Effector memory CD4-positive, alpha-beta T cell (primary cell): ENCODE data around the gene SLC7A8.

Source experiments
- DNase-seq, 3 donors: peaks; one replicate each; pipeline ENCODE4 v3.0.0-alpha.2; 2020
- H3K27ac ChIP-seq: 2 replicates; pipeline ENCODE4 v1.7.0; 2013; ENCODE audit warnings: mild to moderate bottlenecking, low read length, moderate library complexity; ENCODE audit not compliant: insufficient read depth, poor library complexity, severe bottlenecking
- H3K27me3 ChIP-seq: replicated peaks from 2 replicates; pipeline ENCODE4 v1.7.0; 2013; ENCODE audit warnings: mild to moderate bottlenecking, low read length; ENCODE audit not compliant: insufficient read depth, control insufficient read depth, poor library complexity, severe bottlenecking
- H3K36me3 ChIP-seq: 2 replicates; pipeline ENCODE4 v1.7.0; 2013; ENCODE audit warnings: mild to moderate bottlenecking, low read length, moderate library complexity; ENCODE audit not compliant: control insufficient read depth, insufficient read depth
- H3K4me1 ChIP-seq: 2 replicates; pipeline ENCODE4 v1.7.0; 2013; ENCODE audit warnings: low read length, mild to moderate bottlenecking; ENCODE audit not compliant: control insufficient read depth, insufficient read depth, poor library complexity, severe bottlenecking
- H3K4me3 ChIP-seq: 2 replicates; pipeline ENCODE4 v1.7.0; 2013; ENCODE audit warnings: low read length, low read depth, mild to moderate bottlenecking; ENCODE audit not compliant: insufficient read depth, poor library complexity, severe bottlenecking
- H3K9me3 ChIP-seq: 2 replicates; pipeline ENCODE4 v1.7.0; 2013; ENCODE audit warnings: mild to moderate bottlenecking, low read length, moderate library complexity; ENCODE audit not compliant: control insufficient read depth

The SLC7A8 gene

GRCh38 chr14:23172574-23172973 is 10.9 kb downstream of the SLC7A8 start:
- Histone ChIP-seq H3K4me3 (no peak overlapping the region), H3K27me3 (no peaks in the 10 kb centered on the region), H3K9me3 (no peaks in the 10 kb centered on the region), H3K27ac (no peak overlapping the region), H3K4me1 (no peaks in the 10 kb centered on the region), H3K36me3 (no peaks in the 10 kb centered on the region)
- no peak for DNase-seq

DNA sequence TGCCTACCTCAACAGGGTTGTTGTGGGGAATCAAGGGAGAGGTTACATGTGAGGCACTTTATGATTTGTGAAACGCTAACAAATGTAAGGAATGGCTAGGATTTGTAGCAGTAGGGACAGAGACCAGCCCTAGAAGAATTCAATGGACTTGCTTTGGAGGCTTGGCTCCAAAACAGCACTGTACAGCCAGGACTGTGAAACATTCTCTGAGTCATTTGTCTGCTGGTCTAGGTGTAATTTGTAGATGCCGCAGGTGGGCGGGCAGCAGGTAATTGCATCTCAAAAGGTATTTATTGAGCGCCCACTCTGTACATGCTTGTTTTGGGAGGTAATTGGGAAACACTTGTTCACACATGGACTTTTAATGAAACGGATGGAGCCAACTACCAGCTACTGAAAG is 11.4 kb downstream of the SLC7A8 start:
- Histone ChIP-seq H3K4me1 (no peaks in the 10 kb centered on the region), H3K9me3 (no peaks in the 10 kb centered on the region), H3K4me3 (no peak overlapping the region), H3K36me3 (no peaks in the 10 kb centered on the region), H3K27ac (no peak overlapping the region), H3K27me3 (no peaks in the 10 kb centered on the region)
- no peak for DNase-seq

DNA sequence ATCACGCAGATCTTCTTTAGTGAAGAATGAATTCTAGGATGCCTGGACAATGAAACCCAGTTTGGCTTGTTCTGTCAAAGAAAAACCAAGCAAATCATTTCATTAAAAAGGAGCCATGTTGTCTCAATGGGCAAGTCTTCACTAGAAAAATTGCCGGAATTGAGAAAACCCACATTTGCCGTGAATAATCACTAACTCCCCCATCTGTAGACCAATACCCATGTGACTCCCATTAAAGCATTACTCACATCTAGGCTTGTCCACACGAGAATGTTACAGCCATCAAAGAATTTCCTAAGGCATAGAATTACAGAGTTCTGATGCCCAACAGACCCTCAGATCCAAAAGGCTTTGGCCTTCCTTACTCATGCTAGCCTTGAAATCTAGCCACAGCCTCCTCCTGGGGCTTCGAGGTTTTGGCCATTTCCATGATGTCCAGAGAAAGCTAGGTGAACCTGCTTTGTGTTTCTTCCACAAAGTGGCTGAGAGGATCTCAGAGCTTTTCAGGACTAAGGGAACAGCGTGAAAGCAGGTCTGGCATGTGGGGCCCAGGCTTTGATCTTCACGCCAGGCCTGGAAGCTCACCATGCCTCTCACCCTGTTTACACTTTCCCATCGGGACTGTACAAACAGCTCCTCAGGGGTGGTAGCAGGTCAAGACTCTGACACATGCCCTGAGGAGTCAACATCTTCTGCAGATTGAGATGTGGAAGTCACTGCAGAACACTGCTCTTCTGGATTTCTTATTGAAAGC is 12.1 kb downstream of the SLC7A8 start:
- Histone ChIP-seq H3K4me3 (no peak overlapping the region), H3K36me3 (no peaks in the 10 kb centered on the region), H3K27ac (no peak overlapping the region), H3K9me3 (no peaks in the 10 kb centered on the region), H3K4me1 (no peaks in the 10 kb centered on the region), H3K27me3 (no peaks in the 10 kb centered on the region)
- DNase-seq: no peak

DNA sequence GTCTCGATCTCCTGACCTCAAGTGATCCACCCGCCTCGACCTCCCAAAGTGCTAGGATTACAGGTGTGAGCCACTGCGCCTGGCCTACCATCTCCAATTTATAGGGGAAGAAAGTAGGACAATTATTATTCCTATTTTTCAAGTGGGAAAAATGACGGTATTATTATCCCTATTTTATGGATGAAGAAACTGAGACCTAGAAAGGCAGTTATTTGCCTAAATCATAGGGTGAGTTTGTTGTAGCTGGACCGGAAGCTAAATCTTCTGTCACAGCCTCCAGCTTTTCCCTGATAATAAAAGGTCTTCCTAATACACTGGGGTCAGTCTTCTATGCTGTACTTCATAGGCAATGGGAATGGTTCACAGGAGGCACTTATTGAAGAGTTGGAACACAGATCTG is 13.8 kb downstream of the SLC7A8 start:
- no peak for DNase-seq
- no peak overlapping the region for H3K27ac ChIP-seq
- H3K36me3 ChIP-seq: no peaks in the 10 kb centered on the region
- H3K4me1 ChIP-seq: no peaks in the 10 kb centered on the region
- no peak overlapping the region for H3K4me3 ChIP-seq
- no peaks in the 10 kb centered on the region for H3K9me3 ChIP-seq
- H3K27me3 ChIP-seq: no peaks in the 10 kb centered on the region

GRCh38 chr14:23168246-23168645 is 15.2 kb downstream of the SLC7A8 start:
- Histone ChIP-seq H3K4me1 (no peaks in the 10 kb centered on the region), H3K27me3 (no peaks in the 10 kb centered on the region), H3K27ac (no peak overlapping the region), H3K9me3 (no peaks in the 10 kb centered on the region), H3K36me3 (no peaks in the 10 kb centered on the region), H3K4me3 (no peak overlapping the region)
- no peak for DNase-seq

GRCh38 chr14:23167116-23167847 is 16.2 kb downstream of the SLC7A8 start:
- DNase-seq: no peak
- Histone ChIP-seq H3K4me3 (no peak overlapping the region), H3K27ac (no peak overlapping the region), H3K36me3 (no peaks in the 10 kb centered on the region), H3K9me3 (no peaks in the 10 kb centered on the region), H3K4me1 (no peaks in the 10 kb centered on the region), H3K27me3 (no peaks in the 10 kb centered on the region)

DNA sequence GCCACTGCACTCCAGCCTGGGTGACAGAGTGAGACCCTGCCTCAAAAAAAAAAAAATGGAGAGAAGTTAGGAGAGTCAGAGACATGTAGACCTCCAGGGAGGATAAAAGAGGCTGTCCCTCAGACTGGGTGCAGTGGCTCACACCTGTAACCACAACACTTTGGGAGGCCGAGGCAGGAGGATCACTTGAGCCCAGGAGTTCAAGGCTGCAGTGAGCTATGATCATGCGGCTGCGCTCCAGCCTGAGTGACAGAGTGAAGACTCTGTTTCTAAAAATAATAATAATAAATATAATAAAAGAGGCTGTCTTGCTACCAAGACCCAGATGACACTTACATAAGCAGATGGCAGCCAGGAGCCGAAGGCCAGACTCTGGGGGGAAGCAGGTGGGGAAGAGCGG is 18.5 kb downstream of the SLC7A8 start:
- DNase-seq: no peak
- Histone ChIP-seq H3K27ac (no peak overlapping the region), H3K36me3 (no peaks in the 10 kb centered on the region), H3K4me3 (no peak overlapping the region), H3K4me1 (no peaks in the 10 kb centered on the region), H3K9me3 (no peaks in the 10 kb centered on the region), H3K27me3 (no peaks in the 10 kb centered on the region)

GRCh38 chr14:23164250-23164649 is 19.2 kb downstream of the SLC7A8 start:
- Histone ChIP-seq H3K9me3 (no peaks in the 10 kb centered on the region), H3K27ac (no peak overlapping the region), H3K36me3 (no peaks in the 10 kb centered on the region), H3K4me1 (no peaks in the 10 kb centered on the region), H3K27me3 (no peaks in the 10 kb centered on the region), H3K4me3 (no peak overlapping the region)
- no peak for DNase-seq

DNA sequence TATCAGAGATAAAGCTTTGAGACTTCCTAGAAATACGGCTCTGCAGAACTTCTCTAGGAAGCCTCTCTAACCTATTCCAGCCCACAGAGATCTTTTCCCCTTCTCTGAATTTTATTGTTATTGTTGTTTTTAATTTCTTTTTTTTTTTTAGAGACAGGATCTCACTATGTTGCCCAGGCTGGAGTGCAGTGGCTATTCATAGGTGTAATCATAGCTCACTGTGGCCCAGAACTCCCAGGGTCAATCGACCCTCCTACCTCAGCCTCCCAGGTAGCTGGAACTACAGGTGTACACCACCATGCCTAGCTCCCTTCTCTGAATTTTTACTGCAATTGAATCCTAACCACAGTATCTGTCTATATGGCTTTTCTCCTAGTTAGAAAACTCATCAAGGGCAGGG is 19.6 kb downstream of the SLC7A8 start:
- Histone ChIP-seq H3K4me1 (no peaks in the 10 kb centered on the region), H3K36me3 (no peaks in the 10 kb centered on the region), H3K27ac (no peak overlapping the region), H3K9me3 (no peaks in the 10 kb centered on the region), H3K27me3 (no peaks in the 10 kb centered on the region), H3K4me3 (no peak overlapping the region)
- no peak for DNase-seq

GRCh38 chr14:23162800-23163199 is 20.7 kb downstream of the SLC7A8 start:
- Histone ChIP-seq H3K27me3 (no peaks in the 10 kb centered on the region), H3K36me3 (no peaks in the 10 kb centered on the region), H3K27ac (no peak overlapping the region), H3K4me1 (no peaks in the 10 kb centered on the region), H3K9me3 (no peaks in the 10 kb centered on the region), H3K4me3 (no peak overlapping the region)
- no peak for DNase-seq
